Measurements from ENCODE around the gene ATMIN. TPM values are rescaled to one million over a fixed set of nuclear protein-coding genes. Genes with fewer than 3 reads are reported as not detected.
A peak's percentile ranks its signal among the peaks of the same experiment; 100 is the strongest.

Gene ATMIN
- total and polyA plus RNA-seq, 2 of the 13 experiments (the other 11 are each of a cell fraction or from before 2014, with no cell fraction given), result 34.6 to 60.4 TPM

GRCh38 chr16:81076566-81077075, 41.0 kb downstream of the ATMIN start (continued):
- TF ChIP-seq, protein P1, sequence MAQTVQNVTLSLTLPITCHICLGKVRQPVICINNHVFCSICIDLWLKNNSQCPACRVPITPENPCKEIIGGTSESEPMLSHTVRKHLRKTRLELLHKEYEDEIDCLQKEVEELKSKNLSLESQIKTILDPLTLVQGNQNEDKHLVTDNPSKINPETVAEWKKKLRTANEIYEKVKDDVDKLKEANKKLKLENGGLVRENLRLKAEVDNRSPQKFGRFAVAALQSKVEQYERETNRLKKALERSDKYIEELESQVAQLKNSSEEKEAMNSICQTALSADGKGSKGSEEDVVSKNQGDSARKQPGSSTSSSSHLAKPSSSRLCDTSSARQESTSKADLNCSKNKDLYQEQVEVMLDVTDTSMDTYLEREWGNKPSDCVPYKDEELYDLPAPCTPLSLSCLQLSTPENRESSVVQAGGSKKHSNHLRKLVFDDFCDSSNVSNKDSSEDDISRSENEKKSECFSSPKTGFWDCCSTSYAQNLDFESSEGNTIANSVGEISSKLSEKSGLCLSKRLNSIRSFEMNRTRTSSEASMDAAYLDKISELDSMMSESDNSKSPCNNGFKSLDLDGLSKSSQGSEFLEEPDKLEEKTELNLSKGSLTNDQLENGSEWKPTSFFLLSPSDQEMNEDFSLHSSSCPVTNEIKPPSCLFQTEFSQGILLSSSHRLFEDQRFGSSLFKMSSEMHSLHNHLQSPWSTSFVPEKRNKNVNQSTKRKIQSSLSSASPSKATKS (CRISPR knock-in tag; IDR thresholded peaks at IDR 0.05), result 0 out of 2 replicates have a peak, but pooled peaks have one; percentile 5
- TF ChIP-seq TEF (CRISPR knock-in tag; IDR thresholded peaks at IDR 0.05) (0 out of 2 replicates have a peak, but pooled peaks have one; percentile 5), MNT (IDR thresholded peaks at IDR 0.05) (peak; percentile 42; the same call in 1 of the 2 replicates), ZNF839 (CRISPR knock-in tag; IDR thresholded peaks at IDR 0.05; ENCODE audit: borderline replicate concordance) (no peak), NFRKB (IDR thresholded peaks at IDR 0.05) (0 out of 2 replicates have a peak, but pooled peaks have one; percentile 24), CREB1 (IDR thresholded peaks at IDR 0.05) (no peak), CREB1 (CRISPR knock-in tag; IDR thresholded peaks at IDR 0.05) (no peak), PLRG1 (conservative IDR thresholded peaks at IDR 0.05) (no peak), ZNF670 (CRISPR knock-in tag; IDR thresholded peaks at IDR 0.05; ENCODE audit: borderline replicate concordance) (no peak), E2F2 (CRISPR knock-in tag; IDR thresholded peaks at IDR 0.05; ENCODE audit: borderline replicate concordance) (no peak), ESRRA (CRISPR knock-in tag; IDR thresholded peaks at IDR 0.05; ENCODE audit: low read depth) (0 out of 2 replicates have a peak, but pooled peaks have one; percentile 14), THAP11 (CRISPR knock-in tag; IDR thresholded peaks at IDR 0.05) (no peak), ZNF790 (CRISPR knock-in tag; IDR thresholded peaks at IDR 0.05; ENCODE audit: borderline replicate concordance) (peak; percentile 77; the same call in 1 of the 2 replicates), KAT7 (CRISPR knock-in tag; IDR thresholded peaks at IDR 0.05; ENCODE audit: borderline replicate concordance) (0 out of 2 replicates have a peak, but pooled peaks have one; percentile 23), TOPORS (CRISPR knock-in tag; IDR thresholded peaks at IDR 0.05) (0 out of 2 replicates have a peak, but pooled peaks have one; percentile 0), ZNF713 (CRISPR knock-in tag; IDR thresholded peaks at IDR 0.05) (0 out of 2 replicates have a peak, but pooled peaks have one; percentile 41), ZNF280B (CRISPR knock-in tag; IDR thresholded peaks at IDR 0.05; ENCODE audit: borderline replicate concordance) (peak; percentile 20; the same call in 1 of the 2 replicates)
- TF ChIP-seq, protein P2, sequence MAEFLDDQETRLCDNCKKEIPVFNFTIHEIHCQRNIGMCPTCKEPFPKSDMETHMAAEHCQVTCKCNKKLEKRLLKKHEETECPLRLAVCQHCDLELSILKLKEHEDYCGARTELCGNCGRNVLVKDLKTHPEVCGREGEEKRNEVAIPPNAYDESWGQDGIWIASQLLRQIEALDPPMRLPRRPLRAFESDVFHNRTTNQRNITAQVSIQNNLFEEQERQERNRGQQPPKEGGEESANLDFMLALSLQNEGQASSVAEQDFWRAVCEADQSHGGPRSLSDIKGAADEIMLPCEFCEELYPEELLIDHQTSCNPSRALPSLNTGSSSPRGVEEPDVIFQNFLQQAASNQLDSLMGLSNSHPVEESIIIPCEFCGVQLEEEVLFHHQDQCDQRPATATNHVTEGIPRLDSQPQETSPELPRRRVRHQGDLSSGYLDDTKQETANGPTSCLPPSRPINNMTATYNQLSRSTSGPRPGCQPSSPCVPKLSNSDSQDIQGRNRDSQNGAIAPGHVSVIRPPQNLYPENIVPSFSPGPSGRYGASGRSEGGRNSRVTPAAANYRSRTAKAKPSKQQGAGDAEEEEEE (CRISPR knock-in tag; IDR thresholded peaks at IDR 0.05; ENCODE audit: borderline replicate concordance), result peak; percentile 30; the same call in 1 of the 2 replicates
- TF ChIP-seq, protein P3, sequence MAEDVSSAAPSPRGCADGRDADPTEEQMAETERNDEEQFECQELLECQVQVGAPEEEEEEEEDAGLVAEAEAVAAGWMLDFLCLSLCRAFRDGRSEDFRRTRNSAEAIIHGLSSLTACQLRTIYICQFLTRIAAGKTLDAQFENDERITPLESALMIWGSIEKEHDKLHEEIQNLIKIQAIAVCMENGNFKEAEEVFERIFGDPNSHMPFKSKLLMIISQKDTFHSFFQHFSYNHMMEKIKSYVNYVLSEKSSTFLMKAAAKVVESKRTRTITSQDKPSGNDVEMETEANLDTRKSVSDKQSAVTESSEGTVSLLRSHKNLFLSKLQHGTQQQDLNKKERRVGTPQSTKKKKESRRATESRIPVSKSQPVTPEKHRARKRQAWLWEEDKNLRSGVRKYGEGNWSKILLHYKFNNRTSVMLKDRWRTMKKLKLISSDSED (CRISPR knock-in tag; IDR thresholded peaks at IDR 0.05), result 0 out of 2 replicates have a peak, but pooled peaks have one; percentile 6
